ENCODE data around the gene ARID3A.

Gene ARID3A

GRCh38 chr19:927780-928401 lies 2.1 kb downstream of the ARID3A start:
- H3K36me3 ChIP-seq (ENCODE audit: control insufficient read depth, insufficient read depth, low read length, severe bottlenecking), result peaks cover 18% of the 10 kb centered on the region
- peak; percentile 14 for DNase-seq (ENCODE audit: low read depth)
- peak overlapping the region; percentile 97 for H3K9ac ChIP-seq (ENCODE audit: low read length)
- H3K4me1 ChIP-seq (ENCODE audit: control insufficient read depth, insufficient read depth, low read length), result peaks cover 23% of the 10 kb centered on the region
- no peaks in the 10 kb centered on the region for H3K27me3 ChIP-seq (replicated peaks; ENCODE audit: control insufficient read depth, insufficient read depth, low read length)
- no peaks in the 10 kb centered on the region for H3K9me3 ChIP-seq (ENCODE audit: control insufficient read depth, low read length)
- H3K4me3 ChIP-seq (ENCODE audit: low read length), result peak overlapping the region; percentile 91

GRCh38 chr19:928471-929202 lies 2.8 kb downstream of the ARID3A start:
- Histone ChIP-seq H3K27me3 (replicated peaks; ENCODE audit: control insufficient read depth, insufficient read depth, low read length) (no peaks in the 10 kb centered on the region), H3K36me3 (ENCODE audit: control insufficient read depth, insufficient read depth, low read length, severe bottlenecking) (peaks cover 18% of the 10 kb centered on the region), H3K9ac (ENCODE audit: low read length) (no peak overlapping the region), H3K4me1 (ENCODE audit: control insufficient read depth, insufficient read depth, low read length) (peaks cover 30% of the 10 kb centered on the region), H3K4me3 (ENCODE audit: low read length) (peak overlapping the region; percentile 91), H3K9me3 (ENCODE audit: control insufficient read depth, low read length) (no peaks in the 10 kb centered on the region)
- peak; percentile 47 for DNase-seq (ENCODE audit: low read depth)

GRCh38 chr19:929203-929890 lies 3.5 kb downstream of the ARID3A start:
- H3K4me3 ChIP-seq (ENCODE audit: low read length), result no peak overlapping the region
- peaks cover 18% of the 10 kb centered on the region for H3K36me3 ChIP-seq (ENCODE audit: control insufficient read depth, insufficient read depth, low read length, severe bottlenecking)
- no peak overlapping the region for H3K9ac ChIP-seq (ENCODE audit: low read length)
- no peaks in the 10 kb centered on the region for H3K27me3 ChIP-seq (replicated peaks; ENCODE audit: control insufficient read depth, insufficient read depth, low read length)
- DNase-seq (ENCODE audit: low read depth), result no peak
- peaks cover 37% of the 10 kb centered on the region for H3K4me1 ChIP-seq (ENCODE audit: control insufficient read depth, insufficient read depth, low read length)
- no peaks in the 10 kb centered on the region for H3K9me3 ChIP-seq (ENCODE audit: control insufficient read depth, low read length)

GRCh38 chr19:929891-930258 lies 4.0 kb downstream of the ARID3A start:
- H3K4me3 ChIP-seq (ENCODE audit: low read length), result no peak overlapping the region
- H3K9me3 ChIP-seq (ENCODE audit: control insufficient read depth, low read length), result no peaks in the 10 kb centered on the region
- H3K27me3 ChIP-seq (replicated peaks; ENCODE audit: control insufficient read depth, insufficient read depth, low read length), result no peaks in the 10 kb centered on the region
- no peak for DNase-seq (ENCODE audit: low read depth)
- peaks cover 18% of the 10 kb centered on the region for H3K36me3 ChIP-seq (ENCODE audit: control insufficient read depth, insufficient read depth, low read length, severe bottlenecking)
- no peak overlapping the region for H3K9ac ChIP-seq (ENCODE audit: low read length)
- H3K4me1 ChIP-seq (ENCODE audit: control insufficient read depth, insufficient read depth, low read length), result peaks cover 38% of the 10 kb centered on the region

- Histone ChIP-seq H3K4me1 (ENCODE audit: control insufficient read depth, insufficient read depth, low read length) (peaks cover 43% of the 10 kb centered on the region), H3K4me3 (ENCODE audit: low read length) (no peak overlapping the region), H3K27me3 (replicated peaks; ENCODE audit: control insufficient read depth, insufficient read depth, low read length) (no peaks in the 10 kb centered on the region), H3K9me3 (ENCODE audit: control insufficient read depth, low read length) (no peaks in the 10 kb centered on the region), H3K36me3 (ENCODE audit: control insufficient read depth, insufficient read depth, low read length, severe bottlenecking) (peaks cover 24% of the 10 kb centered on the region), H3K9ac (ENCODE audit: low read length) (no peak overlapping the region)
- no peak for DNase-seq (ENCODE audit: low read depth)
These were observed 6.2 kb downstream of the ARID3A start for GRCh38 chr19:931860-932647.

GRCh38 chr19:932648-933552 lies 7.1 kb downstream of the ARID3A start:
- Histone ChIP-seq H3K9me3 (ENCODE audit: control insufficient read depth, low read length) (no peaks in the 10 kb centered on the region), H3K4me3 (ENCODE audit: low read length) (peak overlapping the region; percentile 59), H3K4me1 (ENCODE audit: control insufficient read depth, insufficient read depth, low read length) (peaks cover 41% of the 10 kb centered on the region), H3K27me3 (replicated peaks; ENCODE audit: control insufficient read depth, insufficient read depth, low read length) (no peaks in the 10 kb centered on the region), H3K9ac (ENCODE audit: low read length) (peak overlapping the region; percentile 68), H3K36me3 (ENCODE audit: control insufficient read depth, insufficient read depth, low read length, severe bottlenecking) (peaks cover 29% of the 10 kb centered on the region)
- DNase-seq (ENCODE audit: low read depth), result peak; percentile 98

GRCh38 chr19:933553-933882 lies 7.7 kb downstream of the ARID3A start:
- Histone ChIP-seq H3K27me3 (replicated peaks; ENCODE audit: control insufficient read depth, insufficient read depth, low read length) (no peaks in the 10 kb centered on the region), H3K9me3 (ENCODE audit: control insufficient read depth, low read length) (no peaks in the 10 kb centered on the region), H3K9ac (ENCODE audit: low read length) (peak overlapping the region; percentile 68), H3K4me3 (ENCODE audit: low read length) (peak overlapping the region; percentile 41), H3K36me3 (ENCODE audit: control insufficient read depth, insufficient read depth, low read length, severe bottlenecking) (peaks cover 35% of the 10 kb centered on the region), H3K4me1 (ENCODE audit: control insufficient read depth, insufficient read depth, low read length) (peaks cover 37% of the 10 kb centered on the region)
- DNase-seq (ENCODE audit: low read depth), result no peak

GRCh38 chr19:934197-934840 lies 8.5 kb downstream of the ARID3A start:
- H3K27me3 ChIP-seq (replicated peaks; ENCODE audit: control insufficient read depth, insufficient read depth, low read length), result no peaks in the 10 kb centered on the region
- H3K9me3 ChIP-seq (ENCODE audit: control insufficient read depth, low read length), result no peaks in the 10 kb centered on the region
- H3K9ac ChIP-seq (ENCODE audit: low read length), result peak overlapping the region; percentile 68
- H3K4me3 ChIP-seq (ENCODE audit: low read length), result no peak overlapping the region
- peaks cover 38% of the 10 kb centered on the region for H3K36me3 ChIP-seq (ENCODE audit: control insufficient read depth, insufficient read depth, low read length, severe bottlenecking)
- no peak for DNase-seq (ENCODE audit: low read depth)
- H3K4me1 ChIP-seq (ENCODE audit: control insufficient read depth, insufficient read depth, low read length), result peaks cover 32% of the 10 kb centered on the region

- H3K4me3 ChIP-seq (ENCODE audit: low read length), result no peak overlapping the region
- H3K4me1 ChIP-seq (ENCODE audit: control insufficient read depth, insufficient read depth, low read length), result peaks cover 32% of the 10 kb centered on the region
- peaks cover 39% of the 10 kb centered on the region for H3K36me3 ChIP-seq (ENCODE audit: control insufficient read depth, insufficient read depth, low read length, severe bottlenecking)
- DNase-seq (ENCODE audit: low read depth), result no peak
- no peaks in the 10 kb centered on the region for H3K27me3 ChIP-seq (replicated peaks; ENCODE audit: control insufficient read depth, insufficient read depth, low read length)
- peak overlapping the region; percentile 8 for H3K9ac ChIP-seq (ENCODE audit: low read length)
- H3K9me3 ChIP-seq (ENCODE audit: control insufficient read depth, low read length), result no peaks in the 10 kb centered on the region
These were observed 9.1 kb downstream of the ARID3A start for GRCh38 chr19:934865-935479.

- Histone ChIP-seq H3K9ac (ENCODE audit: low read length) (no peak overlapping the region), H3K36me3 (ENCODE audit: control insufficient read depth, insufficient read depth, low read length, severe bottlenecking) (peaks cover 33% of the 10 kb centered on the region), H3K27me3 (replicated peaks; ENCODE audit: control insufficient read depth, insufficient read depth, low read length) (no peaks in the 10 kb centered on the region), H3K9me3 (ENCODE audit: control insufficient read depth, low read length) (no peaks in the 10 kb centered on the region), H3K4me1 (ENCODE audit: control insufficient read depth, insufficient read depth, low read length) (peaks cover 32% of the 10 kb centered on the region), H3K4me3 (ENCODE audit: low read length) (no peak overlapping the region)
- no peak for DNase-seq (ENCODE audit: low read depth)
These were observed 10.3 kb downstream of the ARID3A start for GRCh38 chr19:936175-936546.

Measured in adipocyte (in vitro differentiated cells).